UCSD-AML1 (cell line): ENCODE measurements around the gene VSIG4.

Experiments used
- DNase-seq: peaks from one replicate; lab custom pipeline; 2025; ENCODE audit not compliant: unreplicated experiment; lab: John Stamatoyannopoulos, UW

Gene VSIG4

GRCh38 chrX:66024570-66024969 lies 15.3 kb downstream of the VSIG4 start:
- no peak for DNase-seq

- DNase-seq: no peak
Observed at GRCh38 chrX:66024092-66024467, 15.8 kb downstream of the VSIG4 start.

- no peak for DNase-seq
Observed at GRCh38 chrX:66023385-66024091, 16.3 kb downstream of the VSIG4 start.

- DNase-seq: peak; percentile 52
Observed at GRCh38 chrX:66022632-66023384, 17.1 kb downstream of the VSIG4 start.

GRCh38 chrX:66021765-66022631 lies 17.9 kb downstream of the VSIG4 start:
- DNase-seq: peak; percentile 70

- DNase-seq: peak; percentile 20
Observed at GRCh38 chrX:66021401-66021764, 18.5 kb downstream of the VSIG4 start.

GRCh38 chrX:66020631-66021334 lies 19.1 kb downstream of the VSIG4 start:
- peak; percentile 46 for DNase-seq

- DNase-seq: no peak
Observed at GRCh38 chrX:66019974-66020373, 19.9 kb downstream of the VSIG4 start.

GRCh38 chrX:66019310-66019652 lies 20.6 kb downstream of the VSIG4 start:
- no peak for DNase-seq

GRCh38 chrX:66018585-66019309 lies 21.1 kb downstream of the VSIG4 start:
- peak; percentile 58 for DNase-seq

- no peak for DNase-seq
Observed at GRCh38 chrX:66017659-66018170, 22.2 kb downstream of the VSIG4 start.

GRCh38 chrX:66016905-66017658 lies 22.8 kb downstream of the VSIG4 start:
- DNase-seq: peak; percentile 25

GRCh38 chrX:66015900-66016689 lies 23.8 kb downstream of the VSIG4 start:
- no peak for DNase-seq

- peak; percentile 86 for DNase-seq
Observed at GRCh38 chrX:66015152-66015831, 24.6 kb downstream of the VSIG4 start.

GRCh38 chrX:66014556-66014955 lies 25.3 kb downstream of the VSIG4 start:
- DNase-seq: no peak

GRCh38 chrX:66014084-66014483 lies 25.8 kb downstream of the VSIG4 start:
- no peak for DNase-seq

- peak; percentile 13 for DNase-seq
Observed at GRCh38 chrX:66013194-66013816, 26.6 kb downstream of the VSIG4 start.

GRCh38 chrX:66012094-66012534 lies 27.8 kb downstream of the VSIG4 start:
- DNase-seq: peak; percentile 64
